Fibroblast of lung (primary cell): ENCODE measurements around the gene NECTIN4. TPM values are rescaled to one million over a fixed set of nuclear protein-coding genes. Genes with fewer than 3 reads are reported as not detected.
"Not testable (repeated sequence)": the region's sequence is repeated elsewhere in the genome, so short reads cannot be mapped to it uniquely, and the experiment has no call there.

Experiments
- DNase-seq, 2 donors: peaks; one replicate each; pipeline versions ENCODE4 v3.0.0 to v3.0.0-alpha.2; 2010; ENCODE audit warnings: low read depth in 2 of 2
- H2AFZ ChIP-seq: 2 replicates; pipeline ENCODE4 v1.5.1; 2012; ENCODE audit warnings: low read length, control low read depth, inconsistent platforms
- H3K27ac ChIP-seq: 2 replicates; pipeline ENCODE4 v1.5.1; 2011; ENCODE audit warnings: low read length, control low read depth; ENCODE audit not compliant: insufficient read depth
- H3K27me3 ChIP-seq: 2 replicates; pipeline ENCODE4 v1.5.1; 2011; ENCODE audit warnings: mild to moderate bottlenecking, low read length; ENCODE audit not compliant: control insufficient read depth, insufficient read depth
- H3K36me3 ChIP-seq: 2 replicates; pipeline ENCODE4 v1.5.1; 2011; ENCODE audit warnings: low read length; ENCODE audit not compliant: control insufficient read depth, insufficient read depth
- H3K4me1 ChIP-seq: 2 replicates; pipeline ENCODE4 v1.5.1; 2011; ENCODE audit warnings: low read length; ENCODE audit not compliant: control insufficient read depth, insufficient read depth; ENCODE audit errors: extremely low read depth
- H3K4me2 ChIP-seq: 2 replicates; pipeline ENCODE4 v1.5.1; 2011; ENCODE audit warnings: low read length, control low read depth; ENCODE audit not compliant: insufficient read depth; ENCODE audit errors: extremely low read depth
- H3K4me3 ChIP-seq, 4 experiments: fragments of 200-600 bp in 1 of 4; sonication (generic) in 1 of 4; replicated peaks in 1 of 4; 2 replicates each; pipeline ENCODE4 v1.5.1; 2011 to 2016; ENCODE audit warnings: low read length in 4 of 4, low read depth in 3 of 4, mild to moderate bottlenecking in 3 of 4, control low read depth in 2 of 4, inconsistent platforms in 1 of 4, mixed read lengths in 1 of 4; ENCODE audit not compliant: insufficient read depth in 1 of 4; ENCODE audit errors: control extremely low read depth in 1 of 4
- H3K79me2 ChIP-seq: 2 replicates; pipeline ENCODE4 v1.5.1; 2012; ENCODE audit warnings: mild to moderate bottlenecking, low read length, inconsistent platforms; ENCODE audit not compliant: control insufficient read depth, insufficient read depth
- H3K9ac ChIP-seq: 2 replicates; pipeline ENCODE4 v1.5.1; 2011; ENCODE audit warnings: mild to moderate bottlenecking, low read length, control low read depth; ENCODE audit not compliant: insufficient read depth
- H3K9me3 ChIP-seq: 2 replicates; pipeline ENCODE4 v1.5.1; 2012; ENCODE audit warnings: low read depth, low read length; ENCODE audit not compliant: control insufficient read depth, insufficient read depth
- H4K20me1 ChIP-seq: 2 replicates; pipeline ENCODE4 v1.5.1; 2011; ENCODE audit warnings: low read length; ENCODE audit not compliant: control insufficient read depth, insufficient read depth; ENCODE audit errors: extremely low read depth
- EZH2 ChIP-seq: IDR thresholded peaks from 2 replicates; pipeline ENCODE4 v1.5.1; 2012; ENCODE audit warnings: low read length, control low read depth, mild to moderate bottlenecking; ENCODE audit errors: missing control alignments
- polyA plus RNA-seq, 2 donors: library from polyadenylated mRNA; depleted of rRNA in 1 of 2; stranded (reverse) in 1 of 2; unstranded in 1 of 2; fragments of >200 nt; gene quantifications; 2 replicates each; pipeline ENCODE4 v1.2.1, GENCODE V29; 2011 to 2012; ENCODE audit warnings: missing spikeins in 1 of 2
- total RNA-seq: library from RNA; depleted of rRNA; stranded (reverse); fragments of >200 nt; gene quantifications from 2 replicates; pipeline ENCODE4 v1.2.1, GENCODE V29; 2014
- TF ChIP-seq, protein P1 (sequence below), 2 donors: IDR thresholded peaks in 1 of 2; conservative IDR thresholded peaks in 1 of 2; 1 replicate in 1 of 2; 2 replicates in 1 of 2; pipeline ENCODE4 v1.5.1; 2011 to 2012; ENCODE audit warnings: low read length in 2 of 2, control low read depth in 1 of 2, inconsistent platforms in 1 of 2, low read depth in 1 of 2, mild to moderate bottlenecking in 1 of 2

The NECTIN4 gene
- total and polyA plus RNA-seq, 2 donors (not counting 1 experiment from before 2014, with no cell fraction given) = 0.16 to 0.33 TPM

DNA sequence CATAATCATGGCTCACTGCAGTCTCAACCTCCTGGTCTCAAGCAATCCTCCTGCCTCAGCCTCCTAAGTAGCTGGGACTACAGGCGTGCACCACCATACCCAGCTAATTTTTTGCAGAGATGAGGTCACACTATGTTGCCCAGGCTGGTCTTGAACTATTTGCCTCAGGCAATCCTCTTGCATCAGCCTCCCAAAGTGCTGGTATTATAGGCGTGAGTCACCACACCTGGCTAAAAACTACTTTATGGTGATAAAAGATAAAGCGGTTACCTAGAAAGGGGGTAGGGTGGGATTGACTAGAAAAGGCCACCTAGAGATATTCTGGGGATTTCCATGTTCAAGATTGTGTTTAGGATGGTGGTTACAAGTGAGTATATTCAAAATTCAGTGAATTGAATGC is 55.6 kb downstream of the NECTIN4 start:
- no peak for DNase-seq
- Histone ChIP-seq H3K27ac (no peak overlapping the region), H3K9me3 (no peaks in the 10 kb centered on the region), H3K4me2 (no peak overlapping the region), H3K4me1 (no peaks in the 10 kb centered on the region), H3K79me2 (no peaks in the 10 kb centered on the region), H4K20me1 (no peaks in the 10 kb centered on the region), H3K4me3 (no peak overlapping the region), H3K36me3 (peaks cover 4% of the 10 kb centered on the region), H2AFZ (no peak overlapping the region), H3K9ac (no peak overlapping the region), H3K27me3 (no peaks in the 10 kb centered on the region)
- TF ChIP-seq, protein P1, sequence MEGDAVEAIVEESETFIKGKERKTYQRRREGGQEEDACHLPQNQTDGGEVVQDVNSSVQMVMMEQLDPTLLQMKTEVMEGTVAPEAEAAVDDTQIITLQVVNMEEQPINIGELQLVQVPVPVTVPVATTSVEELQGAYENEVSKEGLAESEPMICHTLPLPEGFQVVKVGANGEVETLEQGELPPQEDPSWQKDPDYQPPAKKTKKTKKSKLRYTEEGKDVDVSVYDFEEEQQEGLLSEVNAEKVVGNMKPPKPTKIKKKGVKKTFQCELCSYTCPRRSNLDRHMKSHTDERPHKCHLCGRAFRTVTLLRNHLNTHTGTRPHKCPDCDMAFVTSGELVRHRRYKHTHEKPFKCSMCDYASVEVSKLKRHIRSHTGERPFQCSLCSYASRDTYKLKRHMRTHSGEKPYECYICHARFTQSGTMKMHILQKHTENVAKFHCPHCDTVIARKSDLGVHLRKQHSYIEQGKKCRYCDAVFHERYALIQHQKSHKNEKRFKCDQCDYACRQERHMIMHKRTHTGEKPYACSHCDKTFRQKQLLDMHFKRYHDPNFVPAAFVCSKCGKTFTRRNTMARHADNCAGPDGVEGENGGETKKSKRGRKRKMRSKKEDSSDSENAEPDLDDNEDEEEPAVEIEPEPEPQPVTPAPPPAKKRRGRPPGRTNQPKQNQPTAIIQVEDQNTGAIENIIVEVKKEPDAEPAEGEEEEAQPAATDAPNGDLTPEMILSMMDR (conservative IDR thresholded peaks at IDR 0.05 in 1 of 2, IDR thresholded peaks at IDR 0.05 in 1 of 2; ENCODE audit: low read depth in 1 of 2, low read length in 2 of 2) = no peak
- TF ChIP-seq EZH2 = no peak

DNA sequence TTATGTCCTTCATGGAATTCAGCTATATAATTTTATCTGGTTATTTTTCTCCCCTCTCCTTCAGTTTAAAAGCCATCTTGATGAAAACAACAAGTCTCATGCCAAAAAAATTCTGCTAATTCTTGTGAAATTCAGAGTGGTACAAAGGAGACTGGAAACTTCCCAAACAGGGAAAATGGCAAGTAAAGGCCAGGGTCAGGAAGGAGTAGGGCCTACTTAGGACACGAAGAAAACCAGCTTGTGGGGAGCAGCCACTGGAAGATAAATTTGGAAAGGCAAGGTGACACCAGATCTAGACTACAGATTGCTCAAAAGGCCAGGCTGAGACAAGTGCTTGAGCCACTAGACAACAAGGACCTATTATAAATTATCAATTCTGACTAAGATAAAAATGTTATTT is 56.9 kb downstream of the NECTIN4 start:
- Histone ChIP-seq H2AFZ (no peak overlapping the region), H3K79me2 (no peaks in the 10 kb centered on the region), H3K36me3 (no peaks in the 10 kb centered on the region), H3K27ac (no peak overlapping the region), H3K27me3 (no peaks in the 10 kb centered on the region), H3K4me3 (no peak overlapping the region), H4K20me1 (no peaks in the 10 kb centered on the region), H3K9ac (no peak overlapping the region), H3K9me3 (no peaks in the 10 kb centered on the region), H3K4me2 (no peak overlapping the region), H3K4me1 (no peaks in the 10 kb centered on the region)
- TF ChIP-seq, protein P1 (conservative IDR thresholded peaks at IDR 0.05 in 1 of 2, IDR thresholded peaks at IDR 0.05 in 1 of 2; ENCODE audit: low read depth in 1 of 2, low read length in 2 of 2) = no peak
- TF ChIP-seq EZH2 = no peak
- peak in 1 of 2 donors; percentile 14 for DNase-seq

DNA sequence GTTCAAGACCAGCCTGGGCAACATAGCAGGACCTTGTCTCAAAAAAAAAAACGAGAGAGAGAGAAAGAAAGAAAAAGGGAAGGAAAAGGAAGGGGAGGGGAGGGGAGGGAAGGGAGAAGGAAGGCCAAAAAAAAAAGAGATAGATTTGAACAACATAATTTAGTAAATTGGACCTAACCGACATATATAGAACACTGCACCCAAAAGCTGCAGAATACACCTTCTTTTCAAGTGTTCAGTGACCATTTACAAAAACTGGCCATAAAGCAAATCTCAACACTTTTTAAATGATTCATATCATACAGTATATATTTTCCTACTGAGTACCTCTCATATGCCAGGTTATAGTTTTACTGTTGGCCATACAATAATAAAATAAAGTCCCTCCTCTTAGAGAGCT is 57.5 kb downstream of the NECTIN4 start:
- no peak for DNase-seq
- Histone ChIP-seq H3K27me3 (no peaks in the 10 kb centered on the region), H3K36me3 (no peaks in the 10 kb centered on the region), H3K27ac (no peak overlapping the region), H3K4me1 (no peaks in the 10 kb centered on the region), H3K9me3 (no peaks in the 10 kb centered on the region), H4K20me1 (no peaks in the 10 kb centered on the region), H3K79me2 (no peaks in the 10 kb centered on the region), H3K4me3 (no peak overlapping the region), H3K4me2 (no peak overlapping the region), H2AFZ (no peak overlapping the region), H3K9ac (no peak overlapping the region)
- TF ChIP-seq, protein P1 (conservative IDR thresholded peaks at IDR 0.05 in 1 of 2, IDR thresholded peaks at IDR 0.05 in 1 of 2; ENCODE audit: low read depth in 1 of 2, low read length in 2 of 2) = no peak
- TF ChIP-seq EZH2 = no peak

DNA sequence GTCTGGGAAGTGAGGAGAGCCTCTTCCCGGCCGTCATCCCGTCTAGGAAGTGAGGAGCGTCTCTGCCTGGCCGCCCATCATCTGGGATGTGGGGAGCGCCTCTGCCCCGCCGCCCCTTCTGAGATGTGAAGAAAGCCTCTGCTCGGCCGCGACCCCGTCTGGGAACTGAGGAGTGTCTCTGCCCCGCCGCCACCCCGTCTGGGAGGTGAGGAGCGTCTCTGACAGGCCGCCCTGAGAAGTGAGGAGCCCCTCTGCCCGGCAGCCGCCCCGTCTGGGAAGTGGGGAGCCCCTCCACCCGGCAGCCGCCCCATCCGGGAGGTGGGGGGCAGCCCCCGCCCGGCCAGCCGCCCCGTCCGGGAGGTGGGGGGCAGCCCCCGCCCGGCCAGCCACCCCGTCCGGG is 59.9 kb downstream of the NECTIN4 start:
- not testable (repeated sequence) for H3K36me3 ChIP-seq, H3K9ac ChIP-seq, H3K27me3 ChIP-seq, H3K9me3 ChIP-seq, DNase-seq, H2AFZ ChIP-seq, H3K4me3 ChIP-seq, H3K79me2 ChIP-seq, H3K27ac ChIP-seq, H4K20me1 ChIP-seq, H3K4me1 ChIP-seq, H3K4me2 ChIP-seq

DNA sequence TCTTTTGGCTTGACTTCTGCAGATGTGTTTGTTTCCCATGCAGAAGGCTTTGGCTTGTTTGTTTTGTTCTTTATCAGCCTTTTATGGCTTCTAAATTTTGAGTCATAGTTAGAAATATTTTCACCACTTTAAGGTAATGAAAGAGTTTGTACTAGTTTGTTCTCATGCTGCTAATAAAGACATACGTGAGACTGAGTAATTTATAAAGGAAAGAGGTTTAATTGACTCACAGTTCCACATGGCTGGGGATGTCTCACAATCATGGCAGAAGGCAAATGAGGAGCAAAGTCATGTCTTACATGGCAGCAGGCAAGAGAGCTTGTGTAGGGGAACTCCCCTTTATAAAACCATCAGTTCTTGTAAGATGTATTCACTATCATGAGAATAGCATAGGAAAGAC is 62.4 kb downstream of the NECTIN4 start:
- H3K4me3 ChIP-seq, H3K27me3 ChIP-seq, H3K9ac ChIP-seq, H3K4me2 ChIP-seq, DNase-seq, H3K9me3 ChIP-seq, H3K79me2 ChIP-seq, H3K4me1 ChIP-seq, H4K20me1 ChIP-seq, H3K27ac ChIP-seq, H2AFZ ChIP-seq, H3K36me3 ChIP-seq: not testable (repeated sequence)
